22Rv1 (cell line): ENCODE data around the gene RPL13A.

Experiments
- H3K27ac ChIP-seq: fragments of 450-650 bp; 2 replicates; pipeline ENCODE4 v1.5.1; 2017
- ZFX ChIP-seq: fragments of 450-650 bp; IDR thresholded peaks from 2 replicates; pipeline ENCODE4 v1.6.1; 2017; ENCODE audit warnings: antibody characterized with exemption, borderline replicate concordance
- TF ChIP-seq, protein P1 (sequence below): fragments of 450-650 bp; IDR thresholded peaks from 2 replicates; pipeline ENCODE4 v1.5.1; 2017; ENCODE audit warnings: mild to moderate bottlenecking

The RPL13A gene

DNA sequence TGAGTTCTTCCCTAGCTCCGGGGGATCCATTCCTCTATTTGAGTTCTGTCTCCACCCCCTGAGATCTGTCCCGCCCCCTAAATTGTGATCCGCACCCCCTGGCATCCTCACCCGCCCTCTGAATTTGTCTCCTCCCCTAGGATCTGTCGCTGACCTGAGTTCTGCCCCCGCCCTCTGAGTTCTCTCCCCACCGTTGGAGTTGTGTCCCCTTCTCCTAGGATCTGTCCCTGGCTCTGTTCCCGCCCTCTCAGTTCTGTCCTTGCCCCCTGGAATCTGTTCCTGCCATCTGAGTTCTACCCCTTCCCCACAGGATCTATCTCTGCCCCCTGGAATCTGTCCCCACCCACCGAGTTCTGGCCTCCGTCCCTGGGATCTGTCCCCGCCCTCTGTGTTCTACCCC, 45.1 kb upstream of the RPL13A start:
- no peak for TF ChIP-seq ZFX
- TF ChIP-seq, protein P1, sequence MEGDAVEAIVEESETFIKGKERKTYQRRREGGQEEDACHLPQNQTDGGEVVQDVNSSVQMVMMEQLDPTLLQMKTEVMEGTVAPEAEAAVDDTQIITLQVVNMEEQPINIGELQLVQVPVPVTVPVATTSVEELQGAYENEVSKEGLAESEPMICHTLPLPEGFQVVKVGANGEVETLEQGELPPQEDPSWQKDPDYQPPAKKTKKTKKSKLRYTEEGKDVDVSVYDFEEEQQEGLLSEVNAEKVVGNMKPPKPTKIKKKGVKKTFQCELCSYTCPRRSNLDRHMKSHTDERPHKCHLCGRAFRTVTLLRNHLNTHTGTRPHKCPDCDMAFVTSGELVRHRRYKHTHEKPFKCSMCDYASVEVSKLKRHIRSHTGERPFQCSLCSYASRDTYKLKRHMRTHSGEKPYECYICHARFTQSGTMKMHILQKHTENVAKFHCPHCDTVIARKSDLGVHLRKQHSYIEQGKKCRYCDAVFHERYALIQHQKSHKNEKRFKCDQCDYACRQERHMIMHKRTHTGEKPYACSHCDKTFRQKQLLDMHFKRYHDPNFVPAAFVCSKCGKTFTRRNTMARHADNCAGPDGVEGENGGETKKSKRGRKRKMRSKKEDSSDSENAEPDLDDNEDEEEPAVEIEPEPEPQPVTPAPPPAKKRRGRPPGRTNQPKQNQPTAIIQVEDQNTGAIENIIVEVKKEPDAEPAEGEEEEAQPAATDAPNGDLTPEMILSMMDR: no peak
- H3K27ac ChIP-seq: peak overlapping the region; percentile 95

DNA sequence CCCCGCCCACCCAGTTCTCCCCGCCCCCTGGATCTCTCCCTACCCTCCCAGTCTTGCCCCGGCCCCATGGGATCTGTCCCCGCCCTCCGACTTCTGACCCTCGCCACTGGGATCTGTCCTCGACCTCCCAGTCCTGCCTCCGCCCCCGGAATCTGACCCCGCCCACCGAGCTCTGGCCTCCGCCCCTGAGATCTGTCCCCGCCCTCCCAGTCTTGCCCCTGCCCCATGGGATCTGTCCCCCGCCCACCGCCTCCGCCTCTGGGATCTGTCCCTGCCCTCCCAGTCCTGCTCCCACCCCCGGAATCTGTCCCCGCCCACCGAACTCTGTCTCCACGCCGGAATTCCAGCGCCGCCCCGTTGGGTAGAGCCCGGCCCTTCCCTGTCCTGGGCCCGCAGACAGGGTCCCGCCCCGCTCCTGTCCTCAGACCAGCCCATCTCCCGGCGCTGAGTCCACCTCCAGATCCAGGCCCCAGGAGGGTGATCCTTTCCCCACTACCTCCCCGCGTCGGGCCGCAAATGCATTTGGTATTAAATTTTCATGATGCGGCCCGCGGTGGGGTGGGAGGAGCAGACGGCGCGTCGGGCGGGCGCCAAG, 44.5 kb upstream of the RPL13A start:
- no peak for TF ChIP-seq ZFX
- TF ChIP-seq, protein P1: no peak
- H3K27ac ChIP-seq: peak overlapping the region; percentile 95

DNA sequence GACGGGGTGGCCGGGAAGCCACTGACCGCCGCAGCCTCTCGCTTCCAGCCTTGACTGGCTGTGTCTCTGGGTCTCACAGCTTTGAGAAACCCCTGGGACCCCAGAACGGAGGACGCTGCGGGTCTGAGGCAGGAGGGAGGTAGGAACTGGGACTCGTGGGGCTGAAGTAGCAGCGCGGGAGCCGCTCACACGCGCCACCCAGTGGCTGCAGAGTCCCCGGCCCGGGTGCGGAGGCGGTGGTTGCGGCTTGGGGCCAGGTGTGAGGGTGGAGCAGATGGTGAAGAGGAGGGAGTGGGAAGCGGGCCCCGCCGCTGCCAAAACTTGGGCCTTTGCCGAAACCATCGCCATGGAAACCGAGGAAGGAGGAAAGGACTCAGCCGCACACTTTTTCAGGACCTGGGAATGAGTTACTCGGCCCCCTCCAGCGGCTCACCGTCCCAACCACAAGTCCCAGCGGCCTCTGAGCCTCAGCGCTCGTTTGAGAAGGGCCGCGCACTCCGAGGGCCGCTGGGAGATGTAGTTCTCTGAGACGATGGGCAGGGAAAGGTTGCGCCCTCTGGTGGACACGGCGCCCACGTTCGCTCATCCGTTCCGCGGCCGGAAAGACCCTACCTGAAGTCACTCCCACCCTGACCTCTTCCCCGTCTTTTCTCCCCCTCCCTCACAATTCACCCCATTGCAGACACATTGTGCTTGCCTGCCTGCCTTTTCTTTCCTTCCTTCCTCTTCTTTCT, 43.9 kb upstream of the RPL13A start:
- peak overlapping the region; percentile 95 for H3K27ac ChIP-seq
- no peak for TF ChIP-seq ZFX
- TF ChIP-seq, protein P1: peak; percentile 99

DNA sequence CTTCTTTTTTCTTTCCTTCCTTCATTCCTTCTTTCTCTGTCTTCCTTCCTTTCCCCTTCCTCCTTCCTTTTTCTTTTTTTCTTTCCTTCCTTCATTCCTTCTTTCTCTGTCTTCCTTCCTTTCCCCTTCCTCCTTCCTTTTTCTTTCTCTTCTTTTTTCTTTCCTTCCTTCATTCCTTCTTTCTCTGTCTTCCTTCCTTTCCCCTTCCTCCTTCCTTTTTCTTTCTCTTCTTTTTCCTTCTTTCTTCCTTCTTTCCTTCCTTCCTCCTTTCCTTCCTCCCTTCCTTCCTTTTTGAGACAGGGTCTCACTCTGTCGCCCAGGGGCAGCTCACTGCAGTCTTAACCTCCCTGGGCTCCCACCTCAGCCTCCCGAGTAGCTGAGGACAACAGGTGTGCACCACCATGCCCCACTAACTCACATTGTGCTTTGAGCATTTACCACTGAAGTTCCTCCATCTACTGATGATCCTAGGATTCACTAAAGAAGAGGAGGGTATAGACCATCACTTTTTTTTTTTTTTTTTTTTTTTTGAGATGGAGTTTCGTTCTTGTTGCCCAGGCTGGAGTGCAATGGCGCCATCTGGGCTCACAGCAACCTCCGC, 43.2 kb upstream of the RPL13A start:
- peak overlapping the region; percentile 95; the same call in 1 of the 2 replicates for H3K27ac ChIP-seq

DNA sequence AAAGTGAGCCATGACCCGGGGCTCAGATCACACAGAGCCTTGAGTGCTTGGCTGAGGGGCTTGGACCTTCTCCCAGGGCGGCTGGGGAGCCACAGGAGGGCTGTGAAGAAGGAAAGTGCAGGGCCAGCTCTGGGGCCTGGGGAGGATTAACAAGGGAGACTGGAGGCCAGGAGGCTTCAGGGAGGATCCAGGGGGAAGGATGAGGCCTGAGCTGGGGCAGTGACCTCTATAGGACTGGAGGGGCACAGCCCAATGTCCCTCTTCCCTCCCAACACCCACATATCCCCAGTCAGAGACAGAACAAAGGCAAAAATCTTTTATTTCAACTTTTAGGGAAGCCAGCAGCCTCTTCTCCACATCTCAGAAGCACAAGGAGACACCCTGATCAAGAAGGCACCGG, 41.4 kb upstream of the RPL13A start:
- no peak for TF ChIP-seq ZFX
- TF ChIP-seq, protein P1: no peak
- H3K27ac ChIP-seq: no peak overlapping the region

DNA sequence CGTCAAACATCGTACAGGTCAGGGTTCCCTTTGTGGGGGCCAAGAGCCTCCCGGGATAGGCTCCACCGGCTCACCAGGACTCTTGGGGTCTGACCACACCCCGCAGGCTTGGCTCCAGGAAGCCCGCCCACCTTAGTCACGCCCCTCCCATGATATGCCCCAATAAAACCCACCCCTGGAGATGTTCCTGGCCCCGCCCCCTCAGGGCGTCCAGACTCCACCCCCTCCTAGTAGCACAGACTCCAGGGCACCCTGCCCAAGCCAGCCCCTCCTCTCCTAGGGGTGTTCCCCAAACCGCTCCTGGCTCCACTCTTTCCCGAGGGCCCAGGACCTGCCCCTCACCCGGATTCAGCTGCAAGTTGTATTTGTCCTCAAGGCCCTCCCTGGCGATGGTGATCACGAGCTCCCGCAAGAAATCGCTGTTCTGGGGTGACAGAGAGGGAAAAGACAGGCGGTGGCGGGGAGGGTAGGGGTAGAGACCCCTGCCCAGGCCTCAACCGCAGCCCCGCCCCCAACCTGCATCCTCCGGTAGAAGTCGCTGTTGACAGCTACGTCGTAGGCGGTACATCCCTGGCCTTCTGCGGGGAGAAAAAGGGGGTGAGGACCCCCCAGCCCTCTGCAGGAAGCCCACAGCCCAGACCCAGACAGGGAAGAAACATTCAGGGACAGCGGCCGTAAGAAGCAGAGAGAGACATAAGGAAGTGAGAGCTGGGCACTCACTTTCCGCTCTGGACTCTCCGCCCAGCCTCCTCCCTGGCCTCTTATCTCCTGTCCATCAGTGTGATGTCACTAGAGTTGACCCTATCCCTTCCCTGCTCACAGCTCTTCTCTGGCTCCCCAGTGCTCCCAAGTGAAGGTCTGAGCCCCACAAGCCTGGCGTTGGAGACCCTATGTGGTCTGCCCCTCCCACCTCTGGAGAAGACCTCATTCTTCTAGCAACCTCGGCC, 39.6 kb upstream of the RPL13A start:
- TF ChIP-seq ZFX: no peak
- TF ChIP-seq, protein P1: no peak
- H3K27ac ChIP-seq: no peak overlapping the region

DNA sequence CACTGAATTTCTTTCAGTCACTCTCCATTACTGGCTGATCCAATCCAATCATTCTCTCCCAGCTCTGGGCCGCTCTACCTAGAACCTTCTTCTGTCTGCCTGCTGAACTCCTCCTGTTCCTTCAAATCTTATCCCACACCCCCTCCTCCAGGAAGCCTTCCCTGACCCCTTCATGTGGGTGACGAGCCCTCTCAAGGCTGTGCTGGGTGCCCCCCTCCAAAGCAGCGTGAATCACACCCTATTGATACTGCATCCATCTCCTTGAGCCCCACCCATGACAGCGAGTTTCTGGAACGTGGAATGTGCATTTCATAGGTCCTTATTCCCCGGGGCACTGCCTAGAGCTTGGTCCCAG, 39.0 kb upstream of the RPL13A start:
- TF ChIP-seq ZFX: no peak
- TF ChIP-seq, protein P1: no peak
- H3K27ac ChIP-seq: no peak overlapping the region
